T-helper 2 cell (primary cell): ENCODE results near the gene AGL.
A peak's percentile ranks its signal among the peaks of the same experiment; 100 is the strongest.
"Not testable (repeated sequence)": the region's sequence is repeated elsewhere in the genome, so short reads cannot be mapped to it uniquely, and the experiment has no call there.

Experiments used
- DNase-seq, 5 experiments: peaks; one replicate each; pipeline versions ENCODE4 v3.0.0 to v3.0.0-alpha.2; 2012 to 2022

Gene AGL

DNA sequence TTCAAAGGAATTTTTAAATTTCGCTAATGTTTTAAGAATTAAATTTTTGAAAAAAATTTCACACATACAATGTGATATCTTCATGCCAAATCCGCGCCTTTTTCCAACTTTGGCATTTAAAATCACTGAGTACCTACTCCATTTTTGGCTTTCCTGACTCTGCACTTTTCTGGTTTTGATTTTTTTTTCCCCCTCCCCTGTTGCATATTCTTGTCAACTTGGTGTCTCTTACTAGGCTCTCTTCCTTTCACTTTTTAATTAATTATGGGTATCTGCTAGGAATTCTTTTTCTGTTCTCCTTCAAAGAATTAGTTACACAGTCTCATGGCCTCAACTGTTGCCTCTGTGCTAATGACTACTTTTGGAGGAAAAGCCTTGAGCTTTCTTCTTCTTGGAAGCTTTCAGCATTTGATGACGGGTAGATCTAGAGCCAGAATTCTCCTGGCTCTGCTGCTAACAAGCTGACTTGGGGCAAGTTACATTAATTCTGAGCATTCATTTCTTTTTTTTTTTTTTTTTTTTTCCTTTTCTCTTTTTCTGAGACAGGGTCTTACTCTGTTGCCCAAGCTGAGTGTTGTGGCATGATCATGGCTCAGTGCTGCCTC is 1.8 kb downstream of the AGL start:
- no peak for DNase-seq

DNA sequence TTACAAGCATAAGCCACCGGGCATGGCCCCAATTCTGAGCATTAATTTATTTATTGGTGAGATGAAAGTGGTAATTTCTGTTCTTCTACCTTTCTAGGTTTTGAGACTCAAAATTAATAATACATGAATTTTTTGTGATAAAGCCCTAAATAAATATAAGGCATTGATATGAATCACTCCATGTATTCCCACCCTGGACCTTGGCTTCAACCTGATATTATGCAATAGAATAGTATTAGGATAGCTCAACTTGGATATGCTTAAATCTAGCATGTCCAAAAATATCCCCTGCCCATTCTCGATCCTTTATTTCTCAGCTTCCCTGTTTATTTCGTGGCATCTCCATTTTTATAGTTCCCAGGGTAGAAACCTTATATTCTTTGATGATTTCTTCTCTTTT is 2.5 kb downstream of the AGL start:
- no peak for DNase-seq

DNA sequence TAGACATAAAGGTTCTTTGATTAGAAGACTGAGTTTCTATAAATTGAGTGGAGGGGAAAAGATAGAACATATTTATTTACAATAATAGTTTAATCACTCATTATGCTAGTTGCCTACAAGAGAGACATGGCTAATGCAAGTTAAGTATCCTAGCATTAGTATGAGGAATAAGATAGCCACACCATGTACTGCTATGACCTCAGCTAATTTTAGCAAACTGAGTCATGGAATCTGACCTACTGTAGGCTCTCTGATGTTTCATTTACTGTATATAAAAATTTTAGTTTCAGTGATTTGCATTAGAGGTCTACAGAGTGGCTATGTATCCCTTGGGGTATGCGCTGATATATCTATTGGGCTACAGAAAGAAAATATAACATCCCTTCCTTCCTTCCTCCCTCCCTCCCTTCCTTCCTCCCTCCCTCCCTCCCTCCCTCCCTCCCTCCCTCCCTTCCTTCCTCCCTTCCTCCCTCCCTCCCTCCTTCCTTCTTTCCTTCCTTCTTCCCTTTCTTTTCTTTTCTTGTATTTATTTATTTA is 5.8 kb downstream of the AGL start:
- DNase-seq, result no peak

DNA sequence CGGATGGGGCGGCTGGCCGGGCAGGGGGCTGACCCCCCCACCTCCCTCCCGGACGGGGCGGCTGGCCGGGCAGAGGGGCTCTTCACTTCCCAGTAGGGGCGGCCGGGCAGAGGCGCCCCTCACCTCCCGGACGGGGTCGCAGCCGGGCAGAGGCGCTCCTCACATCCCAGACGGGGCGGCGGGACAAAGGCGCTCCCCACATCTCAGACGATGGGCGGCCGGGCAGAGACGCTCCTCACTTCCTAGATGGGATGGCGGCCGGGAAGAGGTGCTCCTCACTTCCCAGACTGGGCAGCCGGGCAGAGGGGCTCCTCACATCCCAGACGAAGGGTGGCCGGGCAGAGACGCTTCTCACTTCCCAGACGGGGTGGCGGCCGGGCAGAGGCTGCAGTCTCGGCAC is 6.9 kb downstream of the AGL start:
- not testable (repeated sequence) for DNase-seq

DNA sequence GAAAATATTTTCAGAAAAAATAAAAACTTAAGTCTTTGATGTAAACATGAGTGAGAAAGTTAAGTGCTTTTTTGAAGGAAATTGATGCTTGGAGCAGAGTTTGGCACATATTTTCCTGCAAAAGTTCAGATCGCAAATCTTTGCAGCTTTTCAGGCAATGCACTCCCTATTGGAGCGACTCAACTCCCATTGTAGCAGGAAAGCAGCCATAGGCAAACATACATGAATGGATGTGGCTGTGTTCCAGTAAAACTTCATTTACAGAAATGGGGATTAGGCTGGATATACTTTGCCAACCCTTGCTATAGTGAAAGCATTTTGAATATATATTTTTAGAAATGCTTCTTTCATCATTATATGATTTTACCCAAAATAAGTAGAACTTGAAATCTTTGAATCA is 8.1 kb downstream of the AGL start:
- no peak for DNase-seq

DNA sequence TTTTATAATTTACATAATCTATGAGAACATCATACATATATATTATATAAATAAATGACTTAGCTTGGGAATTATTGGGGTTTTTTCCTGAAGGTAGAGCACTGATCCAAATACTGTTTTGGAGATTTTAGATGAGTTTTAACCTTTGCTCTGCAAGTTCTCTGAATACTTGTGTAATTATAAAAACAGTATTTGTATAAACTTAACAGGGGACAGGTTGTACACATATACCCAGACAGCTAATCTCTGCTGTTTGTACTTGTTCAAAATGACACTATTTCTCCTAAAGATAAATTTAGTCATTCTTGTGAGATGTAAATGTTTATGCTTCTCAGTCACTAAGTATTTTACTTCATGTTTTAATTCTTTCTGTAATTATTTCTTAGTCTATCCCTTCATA is 8.7 kb downstream of the AGL start:
- DNase-seq, result no peak

DNA sequence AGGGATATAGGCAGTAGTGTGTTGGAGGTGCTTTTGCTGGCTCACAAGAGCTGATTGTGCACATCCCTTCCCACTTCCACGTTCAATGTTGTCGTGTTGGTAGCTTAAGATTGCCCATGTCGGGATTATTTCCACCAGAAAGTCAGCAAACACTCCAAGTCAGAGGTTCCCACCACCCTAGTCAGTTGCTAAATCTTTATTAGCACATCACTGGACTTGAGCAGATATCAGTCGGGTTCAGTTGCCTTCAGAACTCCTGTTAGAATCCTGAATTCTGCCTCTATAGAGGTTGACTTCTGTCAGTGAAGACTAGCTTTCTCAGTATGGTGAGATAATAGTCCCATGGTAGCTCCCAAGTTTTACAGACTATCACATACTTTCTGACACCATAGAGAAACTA is 10.5 kb downstream of the AGL start:
- no peak for DNase-seq

DNA sequence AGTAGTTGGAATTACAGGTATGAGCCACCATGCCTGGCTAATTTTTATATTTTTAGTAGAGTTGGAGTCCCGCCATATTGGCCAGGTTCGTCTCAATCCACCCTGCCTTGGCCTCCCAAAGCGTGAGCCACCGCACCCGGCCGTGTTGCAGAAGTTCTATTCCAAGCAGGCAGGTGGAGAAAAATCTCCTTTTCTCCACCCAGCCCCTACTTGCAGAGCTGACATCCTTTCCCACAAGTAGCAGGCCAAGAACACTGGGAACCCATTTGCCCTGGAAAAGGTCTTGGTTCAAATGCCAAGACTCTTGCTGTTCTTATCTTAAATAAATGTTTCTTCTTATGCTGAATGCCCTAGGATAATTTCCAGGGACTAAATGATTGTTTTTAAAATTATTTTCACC is 17.5 kb downstream of the AGL start:
- DNase-seq, result no peak

DNA sequence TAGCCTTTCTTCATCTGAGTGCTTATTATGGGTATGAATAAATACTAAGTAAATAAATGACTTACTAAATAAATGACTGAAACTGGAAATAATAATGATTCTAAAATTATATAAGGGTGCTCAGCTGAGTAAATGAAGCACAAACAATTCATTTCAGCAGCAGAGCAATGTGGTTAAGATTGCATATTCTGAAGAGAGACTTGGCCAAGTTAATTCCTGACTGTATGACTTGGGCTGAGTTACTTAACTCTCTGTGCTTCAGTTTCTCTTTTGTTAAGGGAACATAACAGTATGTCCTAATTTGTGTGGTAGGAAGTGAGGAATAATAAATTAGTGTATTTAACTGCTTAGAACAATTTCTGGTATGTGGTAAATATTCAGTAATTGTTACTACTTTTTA is 19.1 kb downstream of the AGL start:
- DNase-seq, result no peak

DNA sequence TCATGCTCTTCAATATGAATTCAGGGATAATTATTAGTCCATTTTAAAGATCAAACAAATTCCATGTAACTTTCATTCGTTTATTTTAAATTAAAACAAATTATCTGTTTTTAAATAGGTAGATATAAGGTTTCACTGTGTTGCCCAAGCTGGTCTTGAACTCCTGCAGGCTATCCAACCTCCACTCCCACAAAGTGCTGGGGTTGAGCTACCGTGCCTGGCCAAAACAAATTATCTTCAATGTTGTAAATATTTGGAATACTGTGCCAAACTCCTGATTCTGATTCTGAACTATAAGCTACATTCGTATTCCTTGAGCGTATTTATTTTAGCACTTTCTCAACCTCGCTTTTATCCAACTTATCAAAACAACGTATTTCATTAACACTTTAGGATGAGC is 19.6 kb downstream of the AGL start:
- no peak for DNase-seq

DNA sequence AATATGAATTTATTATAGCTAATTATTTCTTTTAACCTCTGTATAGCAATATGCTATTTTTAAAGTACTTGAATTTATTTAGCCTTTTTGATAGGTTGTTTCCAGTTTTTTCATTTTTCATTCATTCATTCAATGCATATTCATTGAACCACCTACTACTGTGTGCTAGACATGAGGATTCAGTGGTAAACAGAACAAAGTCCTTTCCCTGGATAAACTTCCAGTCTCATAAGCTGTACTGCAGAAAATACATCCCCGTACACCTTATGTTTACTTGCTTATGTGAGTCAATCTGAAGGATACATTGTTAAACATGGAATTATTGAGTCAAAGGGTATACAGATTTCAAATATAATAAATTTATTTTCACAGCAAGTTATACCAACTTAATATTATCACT is 21.9 kb downstream of the AGL start:
- no peak for DNase-seq

DNA sequence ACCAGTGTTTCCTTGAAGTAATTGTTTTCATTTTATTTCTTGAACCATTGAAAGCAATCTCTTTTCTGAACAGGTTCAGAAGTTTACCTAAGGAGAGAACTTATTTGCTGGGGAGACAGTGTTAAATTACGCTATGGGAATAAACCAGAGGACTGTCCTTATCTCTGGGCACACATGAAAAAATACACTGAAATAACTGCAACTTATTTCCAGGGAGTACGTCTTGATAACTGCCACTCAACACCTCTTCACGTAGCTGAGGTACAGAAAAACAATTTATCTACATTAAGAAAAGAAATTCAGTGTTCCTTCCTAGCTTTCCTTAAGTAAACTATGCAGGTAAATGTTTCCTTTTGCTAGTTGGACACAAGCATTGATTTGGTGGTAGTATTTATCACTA is 27.4 kb downstream of the AGL start:
- DNase-seq, result no peak

DNA sequence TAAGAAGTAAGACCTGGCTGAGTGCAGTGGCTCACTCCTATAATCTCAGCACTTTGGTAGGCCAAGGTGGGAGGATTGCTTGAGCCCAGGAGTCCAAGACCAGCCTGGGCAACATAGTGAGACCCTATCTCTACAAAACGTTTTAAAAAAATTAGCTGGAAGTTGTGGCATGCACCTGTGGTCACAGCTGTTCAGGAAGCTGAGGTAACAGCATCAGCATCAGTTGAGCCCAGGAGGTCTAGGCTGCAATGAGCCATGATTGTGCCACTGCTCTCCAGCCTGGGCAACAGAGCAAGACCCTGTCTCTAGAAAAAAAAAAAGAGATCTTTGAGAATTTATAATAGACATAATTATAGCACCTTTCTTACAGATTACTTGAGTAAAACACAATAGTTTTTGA is 36.0 kb downstream of the AGL start:
- peak in 1 of 5 experiments; percentile 36 for DNase-seq

DNA sequence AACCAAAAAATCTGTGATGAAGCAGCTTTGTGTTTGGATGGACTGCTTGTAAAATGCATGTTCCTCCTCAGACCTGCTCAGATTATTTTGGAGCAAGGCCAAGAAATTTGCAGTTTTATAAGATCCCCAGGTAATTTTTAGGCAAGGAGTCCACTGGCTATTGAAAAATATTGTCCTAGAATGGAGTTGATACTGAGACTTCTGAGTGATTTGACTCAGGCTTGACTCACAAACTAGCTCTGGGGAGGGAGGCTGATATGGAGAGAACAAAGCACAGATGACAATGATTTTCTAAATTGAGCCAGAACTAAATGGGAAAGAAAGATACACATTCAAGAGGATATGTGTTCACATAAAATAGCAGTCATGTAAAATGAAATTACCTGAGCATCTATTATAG is 36.7 kb downstream of the AGL start:
- no peak for DNase-seq

DNA sequence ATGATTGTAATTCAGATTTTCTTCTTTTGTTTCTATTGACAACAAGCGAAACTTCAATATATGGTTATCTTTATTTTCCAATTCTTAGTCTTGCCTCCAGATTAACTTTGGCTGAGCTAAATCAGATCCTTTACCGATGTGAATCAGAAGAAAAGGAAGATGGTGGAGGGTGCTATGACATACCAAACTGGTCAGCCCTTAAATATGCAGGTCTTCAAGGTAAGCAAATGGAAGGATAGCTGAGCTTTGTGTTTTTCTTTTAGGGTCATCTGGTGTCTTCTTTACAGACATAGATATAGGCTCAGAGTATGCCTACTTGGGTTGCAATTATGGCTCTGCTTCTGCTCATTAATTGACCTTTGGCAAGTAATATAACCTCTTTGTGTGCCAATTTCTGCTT is 37.7 kb downstream of the AGL start:
- no peak for DNase-seq

DNA sequence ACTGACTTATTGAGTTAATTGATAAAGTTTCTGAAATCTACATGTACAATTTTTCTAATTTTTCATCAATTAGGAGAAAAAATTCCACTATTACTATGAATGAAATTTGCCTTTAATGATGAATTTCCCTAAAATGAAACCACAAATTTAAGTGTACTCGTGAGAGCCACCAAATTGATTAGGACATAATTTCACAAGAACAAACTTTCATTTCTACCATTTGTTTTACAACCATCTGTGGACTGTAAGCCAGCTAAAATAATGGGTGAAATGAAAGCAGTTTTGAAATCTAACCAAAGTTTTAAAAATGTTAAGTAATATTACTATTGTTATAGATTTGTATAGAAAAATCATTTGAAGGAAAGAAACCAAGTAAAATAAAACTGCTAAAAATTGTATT is 41.8 kb downstream of the AGL start:
- no peak for DNase-seq

DNA sequence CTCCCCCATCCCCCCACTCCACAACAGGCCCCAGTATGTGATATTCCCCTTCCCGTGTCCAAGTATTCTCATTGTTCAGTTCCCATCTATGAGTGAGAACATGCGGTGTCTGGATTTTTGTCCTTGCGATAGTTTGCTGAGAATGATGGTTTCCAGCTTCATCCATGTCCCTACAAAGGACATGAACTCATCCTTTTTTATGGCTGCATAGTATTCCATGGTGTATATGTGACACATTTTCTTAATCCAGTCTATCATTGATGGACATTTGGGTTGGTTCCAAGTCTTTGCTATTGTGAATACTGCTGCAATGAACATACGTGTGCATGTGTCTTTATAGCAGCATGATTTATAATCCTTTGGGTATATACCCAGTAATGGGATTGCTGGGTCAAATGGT is 53.1 kb downstream of the AGL start:
- DNase-seq, result not testable (repeated sequence)

DNA sequence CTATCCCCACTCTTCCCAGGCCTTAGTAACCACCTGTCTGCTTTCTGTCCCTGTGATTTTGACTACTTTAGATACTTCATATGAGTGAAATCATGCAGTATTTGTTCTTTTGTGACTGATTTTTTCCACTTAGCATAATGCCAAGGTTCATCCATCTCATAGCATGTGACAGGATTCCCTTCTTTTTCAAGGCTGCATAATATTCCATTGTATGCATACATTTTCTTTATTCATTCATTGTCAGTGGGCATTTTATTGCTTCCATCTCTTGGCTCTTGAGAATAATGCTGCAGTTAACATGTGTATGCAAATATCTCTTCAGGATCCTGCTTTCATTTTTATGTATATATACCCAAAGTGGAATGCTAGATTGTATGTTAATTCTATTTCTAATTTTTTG is 56.4 kb downstream of the AGL start:
- no peak for DNase-seq

DNA sequence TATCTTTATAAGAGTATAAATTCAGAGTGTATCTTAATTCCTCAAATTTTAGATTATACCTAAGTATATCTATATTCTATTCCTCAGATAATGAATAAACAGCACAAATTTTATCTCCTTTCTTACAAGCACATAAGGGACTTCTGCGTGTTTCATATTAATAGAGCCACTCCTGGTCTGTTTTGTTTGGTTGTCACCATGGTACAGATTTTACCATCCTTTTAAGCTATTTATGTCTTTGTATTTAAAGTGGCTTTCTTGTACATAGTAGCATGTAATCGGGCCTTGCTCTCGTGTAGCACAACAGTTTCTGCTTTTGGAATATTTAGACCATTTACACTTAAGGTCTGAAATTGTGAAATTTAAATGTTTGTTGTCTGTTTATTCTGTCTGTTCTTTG is 67.1 kb downstream of the AGL start:
- no peak for DNase-seq

DNA sequence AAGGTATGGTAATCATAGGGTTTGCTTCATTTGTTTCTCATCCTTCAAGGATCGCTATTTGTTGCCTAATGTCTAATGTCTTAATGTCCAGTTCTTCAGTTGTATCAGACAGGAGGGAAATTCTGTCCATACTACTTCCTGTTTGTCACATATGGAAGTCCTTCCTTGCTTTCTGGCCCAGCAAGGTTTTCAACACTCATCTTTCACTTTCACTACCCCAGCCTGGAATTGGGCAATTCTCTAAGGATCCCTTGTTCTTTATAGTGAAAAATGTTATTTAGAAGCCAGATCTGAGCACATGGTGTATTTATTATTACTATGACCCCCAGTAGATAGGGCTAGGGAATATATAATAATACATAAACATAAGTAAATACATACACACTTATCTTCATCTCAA is 69.1 kb downstream of the AGL start:
- DNase-seq, result no peak

DNA sequence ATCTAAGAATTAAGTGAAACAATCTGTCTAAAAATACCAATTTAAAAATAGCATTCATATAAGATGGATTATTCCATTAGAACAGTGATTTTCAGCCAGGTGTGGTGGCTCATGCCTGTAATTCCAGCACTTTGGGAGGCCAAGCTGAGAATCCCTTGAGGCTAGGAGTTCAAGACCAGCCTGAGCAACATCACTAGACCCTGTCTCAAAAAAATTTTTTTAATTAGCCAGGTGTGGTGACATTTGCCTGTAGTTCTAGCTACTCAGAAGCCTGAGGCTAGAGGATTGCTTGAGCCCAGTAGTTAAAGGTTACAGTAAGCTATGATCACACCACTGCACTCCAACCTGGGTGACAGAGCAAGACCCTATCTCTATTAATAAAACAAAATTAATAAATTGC is 84.6 kb downstream of the AGL start:
- DNase-seq, result no peak

DNA sequence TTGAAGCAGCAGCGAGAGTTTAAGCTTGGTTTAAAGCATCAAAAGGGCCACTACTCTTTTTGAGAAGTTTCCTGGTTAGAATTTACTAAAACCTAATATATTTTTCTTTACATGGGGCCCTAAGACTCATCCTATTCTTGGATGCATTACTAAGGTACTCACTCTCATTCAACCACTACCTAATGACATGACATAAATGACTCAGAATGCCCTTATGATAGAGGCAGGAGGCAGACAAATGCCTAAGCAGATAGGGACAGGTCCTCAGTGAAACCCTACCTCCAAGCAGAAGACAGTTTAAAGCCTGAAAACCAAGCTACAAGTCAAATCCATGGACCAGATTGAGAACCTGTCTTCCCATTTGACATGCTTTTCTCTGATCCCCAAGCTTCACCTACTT is 85.4 kb downstream of the AGL start:
- no peak for DNase-seq

DNA sequence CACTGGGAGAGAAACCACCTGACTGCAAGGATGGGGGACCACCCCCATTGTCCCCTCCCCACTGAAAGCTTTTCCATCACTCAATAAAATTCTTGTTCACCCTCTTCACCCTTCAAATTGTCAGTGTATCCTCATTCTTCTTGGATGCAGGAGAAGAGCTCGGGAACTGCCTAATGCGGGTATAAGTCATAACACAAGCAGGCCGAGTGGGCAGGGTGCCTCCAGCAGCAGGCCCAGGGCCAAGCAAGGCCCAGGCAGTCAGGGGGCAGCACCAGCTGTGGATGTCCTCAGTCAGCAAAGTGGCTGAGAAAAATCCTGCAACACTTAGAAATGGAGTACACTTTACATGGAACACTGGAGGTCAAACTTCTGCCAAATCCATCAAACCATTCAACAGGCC is 85.9 kb downstream of the AGL start:
- DNase-seq, result no peak

DNA sequence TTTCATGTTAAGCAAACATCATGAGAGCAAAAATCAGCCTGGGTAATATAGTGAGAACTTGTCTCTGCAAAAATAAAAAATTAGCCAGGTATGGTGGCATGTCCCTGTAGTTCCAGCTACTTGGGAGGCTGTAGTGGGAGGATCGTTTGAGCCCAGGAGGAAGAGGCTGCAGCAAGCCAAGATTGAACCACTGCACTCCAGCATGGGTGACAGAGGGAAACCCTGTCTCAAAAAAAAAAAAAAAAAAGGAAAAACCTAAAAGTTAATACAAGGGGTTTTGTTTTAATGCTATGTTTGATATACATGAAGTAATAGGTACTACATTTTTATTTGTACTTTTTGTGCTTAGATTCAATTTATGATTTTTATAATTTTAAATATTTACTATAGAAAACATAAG is 92.6 kb downstream of the AGL start:
- no peak for DNase-seq

DNA sequence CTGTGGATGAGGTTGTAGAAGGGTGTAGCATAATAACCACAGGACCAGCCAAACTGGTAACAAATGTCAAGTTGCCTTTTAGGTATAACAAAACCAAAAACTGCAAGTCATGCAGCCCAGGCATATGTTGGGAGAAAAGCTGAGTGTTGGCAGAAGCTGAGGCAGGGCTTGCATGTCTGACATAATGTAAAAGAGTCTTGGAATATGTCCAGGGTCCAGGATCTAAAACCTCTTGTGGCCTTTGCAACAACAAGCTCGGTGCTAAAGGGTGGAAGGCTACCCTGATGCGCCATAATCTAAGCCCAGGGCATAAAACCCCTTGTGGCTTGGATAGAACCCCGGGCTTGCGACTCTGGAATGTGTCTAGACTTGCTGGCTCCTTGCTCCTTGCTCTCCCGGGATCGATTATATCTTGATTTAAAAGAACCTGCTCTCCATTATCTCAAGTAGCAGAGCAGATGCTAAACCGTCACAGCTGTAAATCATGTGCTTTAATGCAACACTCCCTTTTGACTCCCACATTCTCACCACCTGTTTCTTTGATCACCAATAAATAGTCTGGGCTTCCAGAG is 93.1 kb downstream of the AGL start:
- no peak for DNase-seq
